ENCODE data around the gene PTCD3.

The PTCD3 gene

GRCh38 chr2:86081724-86082123 lies 24.3 kb upstream of the PTCD3 start:
- no peak for DNase-seq (ENCODE audit: insufficient read length, low spot score)
- TF ChIP-seq CTCF (IDR thresholded peaks at IDR 0.05; ENCODE audit: insufficient read depth, missing control alignments): no peak
- FAIRE-seq: no peak

DNA sequence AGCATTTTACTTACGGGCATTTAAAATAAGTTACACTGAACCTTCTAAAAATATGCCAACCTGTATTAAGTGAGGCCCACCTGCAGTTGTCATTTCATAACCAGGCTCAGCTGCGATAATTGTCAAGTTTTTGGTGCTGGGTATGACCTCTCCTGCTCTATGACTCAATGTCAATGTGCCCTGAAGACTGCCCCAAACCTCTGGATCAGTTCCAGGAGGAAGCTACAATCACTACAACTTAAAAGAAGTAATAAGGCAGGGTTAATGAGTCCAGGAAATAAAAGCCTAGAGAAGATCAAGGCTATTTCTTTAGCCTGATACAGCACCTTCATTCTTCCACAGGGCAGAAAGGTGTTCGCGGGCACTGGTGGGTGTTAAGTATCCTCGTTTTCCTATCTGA lies 23.3 kb upstream of the PTCD3 start:
- FAIRE-seq (no peak), DNase-seq (ENCODE audit: insufficient read length, low spot score) (no peak)

DNA sequence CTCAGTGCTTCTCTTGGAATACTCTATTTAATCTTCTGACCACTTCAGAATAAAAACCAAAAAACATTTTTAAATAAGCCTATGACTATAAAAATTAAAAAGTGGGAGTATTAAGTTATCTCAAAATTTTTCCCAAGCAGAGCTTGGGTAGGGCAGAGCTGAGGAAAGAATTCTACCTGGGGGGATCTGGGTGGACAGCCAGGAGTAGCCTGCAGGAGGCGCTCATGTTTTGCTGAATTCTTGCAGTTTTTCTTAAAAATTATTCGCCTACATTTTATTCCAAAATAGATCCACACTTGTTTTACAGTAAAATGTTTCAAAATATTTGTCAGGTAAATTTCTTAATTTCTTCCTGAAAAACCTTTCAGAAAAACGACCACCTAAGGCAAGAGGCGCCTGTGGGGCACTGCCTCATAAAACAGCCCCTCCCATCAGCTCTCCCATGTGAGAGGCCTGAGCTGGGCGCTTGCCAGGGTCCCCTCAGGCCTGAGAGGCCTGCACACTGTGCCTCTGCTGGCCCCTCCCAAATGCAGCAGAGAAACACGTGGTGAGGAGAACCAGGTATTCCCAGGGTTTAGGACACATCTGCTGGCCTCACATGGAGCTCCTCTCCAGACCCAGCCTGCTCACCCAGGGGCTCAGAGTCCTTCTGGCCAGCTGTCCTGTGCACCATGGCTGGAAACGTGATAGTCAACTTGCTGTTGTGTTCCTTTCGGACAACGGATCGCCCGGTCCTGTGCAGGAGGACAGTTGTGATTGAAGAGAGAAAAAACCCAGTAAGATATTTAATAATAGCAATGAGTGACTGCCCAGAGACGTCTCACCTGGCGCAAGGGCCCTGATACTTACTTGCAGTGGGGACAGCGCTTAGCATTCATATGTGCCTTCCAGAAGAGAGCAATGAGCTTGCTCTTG lies 17.8 kb upstream of the PTCD3 start:
- no peak for DNase-seq (ENCODE audit: insufficient read length, low spot score)
- FAIRE-seq: no peak
- TF ChIP-seq CTCF (IDR thresholded peaks at IDR 0.05; ENCODE audit: insufficient read depth, missing control alignments): peak; percentile 28

More for the DNA sequence above, 23.3 kb upstream of the PTCD3 start:
- TF ChIP-seq CTCF (IDR thresholded peaks at IDR 0.05; ENCODE audit: insufficient read depth, missing control alignments): no peak

- FAIRE-seq: no peak
- no peak for DNase-seq (ENCODE audit: insufficient read length, low spot score)
- no peak for TF ChIP-seq CTCF (IDR thresholded peaks at IDR 0.05; ENCODE audit: insufficient read depth, missing control alignments)
Measured at GRCh38 chr2:86094229-86094628, 11.8 kb upstream of the PTCD3 start.

DNA sequence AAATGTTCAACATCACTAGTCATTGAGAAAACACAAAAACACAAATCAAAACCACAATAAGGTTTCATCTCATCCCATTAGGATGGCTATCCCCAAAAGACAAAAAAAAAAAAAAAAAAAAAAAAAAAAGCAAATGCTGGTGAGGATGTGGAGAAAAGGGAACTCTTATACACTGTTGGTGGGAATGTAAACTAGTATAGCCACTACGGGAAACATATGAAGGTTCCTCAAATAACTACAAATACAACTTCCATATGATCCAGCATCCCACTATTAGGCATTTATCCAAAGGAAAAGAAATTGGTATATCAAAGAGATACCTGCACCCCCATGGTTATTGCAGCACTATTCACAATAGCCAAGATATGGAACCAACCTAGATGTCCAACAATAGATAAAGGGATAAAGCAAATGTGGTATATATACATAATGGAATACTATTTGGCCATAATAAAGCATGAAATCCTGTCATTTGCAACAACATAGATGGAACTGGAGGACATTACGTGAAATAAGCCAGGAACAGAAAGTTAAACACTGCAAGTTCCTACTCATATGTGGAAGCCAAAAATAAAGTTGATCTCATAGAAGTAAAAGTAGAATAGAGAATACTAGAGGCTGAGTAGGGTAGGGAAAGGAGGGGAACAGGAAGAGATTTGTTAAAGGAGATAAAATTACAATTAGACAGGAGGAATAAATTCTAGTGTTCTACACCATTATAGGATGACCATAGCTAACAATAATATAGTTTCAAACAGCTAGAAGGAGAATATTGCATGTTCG lies 8.7 kb upstream of the PTCD3 start:
- TF ChIP-seq CTCF (IDR thresholded peaks at IDR 0.05; ENCODE audit: insufficient read depth, missing control alignments): no peak
- DNase-seq (ENCODE audit: insufficient read length, low spot score): no peak
- FAIRE-seq: peak; percentile 41

DNA sequence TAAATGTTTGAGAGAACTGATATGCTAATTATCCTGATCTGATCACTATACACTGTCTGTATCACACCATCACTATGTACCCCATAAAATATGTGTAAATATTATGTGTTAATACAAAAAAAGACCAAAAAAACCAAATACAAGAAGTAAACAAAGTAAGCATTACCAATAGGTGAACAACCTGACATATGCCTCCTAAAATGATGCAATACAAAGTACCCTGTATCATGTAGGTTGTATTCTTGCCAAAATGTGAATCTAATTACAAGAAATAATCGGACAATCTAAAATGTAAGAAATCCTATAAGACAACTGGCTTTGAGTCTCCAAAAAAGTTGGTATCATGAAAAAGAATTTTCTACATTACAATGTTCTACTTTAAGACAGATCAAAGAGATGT lies 8.1 kb upstream of the PTCD3 start:
- no peak for DNase-seq (ENCODE audit: insufficient read length, low spot score)
- FAIRE-seq: no peak
- no peak for TF ChIP-seq CTCF (IDR thresholded peaks at IDR 0.05; ENCODE audit: insufficient read depth, missing control alignments)

All from D721Med (cell line).